OCI-LY7 (cell line): ENCODE results near the gene CRTC2. TPM values are rescaled to one million over a fixed set of nuclear protein-coding genes. Genes with fewer than 3 reads are reported as not detected.

ENCODE experiments used
- BruUV-seq: library from RNA; stranded (reverse); fragments of 400-500 nt; replicated peaks from 2 replicates; lab custom pipeline; 2021; lab: Mats Ljungman, UMichigan
- CTCF ChIA-PET: fragments of 300-600 bp; sonication (Branson Sonifier 250); formaldehyde crosslinking; loops from one replicate; lab custom pipeline; 2022; ENCODE audit warnings: antibody characterized with exemption; ENCODE audit not compliant: unreplicated experiment; lab: Charles Lee
- POLR2A ChIA-PET: fragments of 300-600 bp; sonication (Branson Sonifier 250); formaldehyde crosslinking; loops from one replicate; lab custom pipeline; 2022; ENCODE audit warnings: antibody characterized with exemption; lab: Charles Lee
- DNase-seq: peaks from one replicate; pipeline ENCODE4 v3.0.0-alpha.2; 2015; ENCODE audit warnings: low spot score
- H2AFZ ChIP-seq: fragments of 200-600 bp; sonication (generic), shearing (Covaris generic); 2 replicates; pipeline ENCODE4 v1.6.1; 2014; ENCODE audit warnings: mild to moderate bottlenecking, antibody characterized with exemption, low read length, moderate library complexity
- H3K27ac ChIP-seq: fragments of 200-600 bp; sonication (generic); 2 replicates; pipeline ENCODE4 v1.5.1; 2014; ENCODE audit warnings: mixed run types, low read depth, mild to moderate bottlenecking, moderate library complexity, low read length, inconsistent platforms; ENCODE audit not compliant: poor library complexity, severe bottlenecking
- H3K36me3 ChIP-seq: fragments of 200-600 bp; sonication (generic); 2 replicates; pipeline ENCODE4 v1.6.1; 2014; ENCODE audit warnings: mild to moderate bottlenecking, antibody characterized with exemption, low read length, moderate library complexity, mixed read lengths; ENCODE audit not compliant: insufficient read depth
- H3K4me1 ChIP-seq: fragments of 200-600 bp; sonication (generic); 2 replicates; pipeline ENCODE4 v1.5.1; 2014; ENCODE audit warnings: mild to moderate bottlenecking, low read length; ENCODE audit not compliant: insufficient read depth, poor library complexity, severe bottlenecking
- H3K4me2 ChIP-seq: fragments of 200-600 bp; sonication (generic); 2 replicates; pipeline ENCODE4 v1.6.1; 2014; ENCODE audit warnings: mild to moderate bottlenecking, low read length
- H3K4me3 ChIP-seq: fragments of 200-600 bp; sonication (generic); 2 replicates; pipeline ENCODE4 v1.5.1; 2014; ENCODE audit warnings: mild to moderate bottlenecking, low read depth, low read length; ENCODE audit not compliant: poor library complexity, severe bottlenecking
- H3K79me2 ChIP-seq: fragments of 200-600 bp; sonication (generic); 2 replicates; pipeline ENCODE4 v1.6.1; 2016; ENCODE audit warnings: low read depth, mild to moderate bottlenecking, low read length, moderate library complexity, mixed read lengths; ENCODE audit not compliant: insufficient read depth
- H3K9me2 ChIP-seq: fragments of 200-600 bp; sonication (generic); 2 replicates; pipeline ENCODE4 v1.6.1; 2016; ENCODE audit warnings: mild to moderate bottlenecking, low read length, mixed read lengths; ENCODE audit not compliant: insufficient read depth
- H3K9me3 ChIP-seq: fragments of 200-600 bp; sonication (generic); 2 replicates; pipeline ENCODE4 v1.6.1; 2014; ENCODE audit warnings: mild to moderate bottlenecking, mixed run types, low read length, mixed read lengths
- H4K20me1 ChIP-seq: fragments of 200-600 bp; sonication (generic); 2 replicates; pipeline ENCODE4 v1.6.1; 2014; ENCODE audit warnings: mild to moderate bottlenecking, antibody characterized with exemption, low read length, moderate library complexity, mixed read lengths; ENCODE audit not compliant: insufficient read depth
- CTCF ChIP-seq: fragments of 200-600 bp; sonication (generic); conservative IDR thresholded peaks from 2 replicates; pipeline ENCODE4 v1.5.1; 2014; ENCODE audit warnings: mild to moderate bottlenecking, antibody characterized with exemption, low read length, moderate library complexity, mixed read lengths
- EZH2phosphoT487 ChIP-seq: fragments of 200-600 bp; sonication (generic); IDR thresholded peaks from 2 replicates; pipeline ENCODE4 v1.6.1; 2018; ENCODE audit warnings: low read depth, borderline replicate concordance, mild to moderate bottlenecking, mixed run types, antibody characterized with exemption, low read length, moderate library complexity, mixed read lengths
- intact Hi-C: fragments of 100-400 bp; cut with micrococcal nuclease; formaldehyde crosslinking; loops from one replicate; pipeline ENCODE4 v1.10.0; 2022; ENCODE audit not compliant: unreplicated experiment
- total RNA-seq, 2 experiments: library from RNA; depleted of rRNA in 1 of 2; stranded (reverse); fragments of >200 nt in 1 of 2; shearing (Covaris generic) in 1 of 2; gene quantifications; 2 replicates each; pipeline ENCODE4 v1.2.3, GENCODE V29; 2014 to 2022

Gene CRTC2
- total RNA-seq, 2 experiments from 2014 or later: 15.6 to 65.6 TPM

GRCh38 chr1:153921080-153921802, 37.2 kb downstream of the CRTC2 start:
- H3K79me2 ChIP-seq: peaks cover 60% of the 10 kb centered on the region
- H3K4me3 ChIP-seq: peak overlapping the region; percentile 97
- DNase-seq: no peak
- peaks cover 37% of the 10 kb centered on the region for H3K36me3 ChIP-seq
- no peaks in the 10 kb centered on the region for H3K9me3 ChIP-seq
- peak overlapping the region; percentile 95 for H3K4me2 ChIP-seq
- POLR2A ChIA-PET: interaction anchor here (0.6 to 4.1 kb wide), 12 partner anchors 9 to 168 kb away, joined by 3 to 32 read pairs (median 4); partner anchors contain the start of genes CREB3L4, DENND4B, JTB and SLC39A1
- intact Hi-C loops: loop anchor here (2.0 to 5.0 kb wide), 3 partner anchors 66 to 116 kb away; partner anchors contain the start of gene RAB13
- peaks cover 25% of the 10 kb centered on the region; the same call in 1 of the 2 replicates for H4K20me1 ChIP-seq
- H3K27ac ChIP-seq: peak overlapping the region; percentile 90
- no peaks in the 10 kb centered on the region for H3K9me2 ChIP-seq
- TF ChIP-seq CTCF (no peak), EZH2phosphoT487 (no peak)
- no peak overlapping the region for H2AFZ ChIP-seq
- peaks cover 28% of the 10 kb centered on the region for H3K4me1 ChIP-seq
- CTCF ChIA-PET: interaction anchor here (0.9 kb wide), 1 partner anchor 66 kb away, joined by 5 read pairs; no protein-coding TSS in a partner anchor
- BruUV-seq: no TSS peak

- Histone ChIP-seq H2AFZ (no peak overlapping the region), H3K36me3 (peaks cover 47% of the 10 kb centered on the region), H3K9me2 (no peaks in the 10 kb centered on the region), H3K27ac (peak overlapping the region; percentile 90), H3K4me2 (peak overlapping the region; percentile 95), H3K4me3 (peak overlapping the region; percentile 97), H3K79me2 (peaks cover 71% of the 10 kb centered on the region), H3K4me1 (peaks cover 28% of the 10 kb centered on the region), H4K20me1 (peaks cover 25% of the 10 kb centered on the region; the same call in 1 of the 2 replicates), H3K9me3 (no peaks in the 10 kb centered on the region)
- TF ChIP-seq CTCF (peak; percentile 67), EZH2phosphoT487 (no peak)
- POLR2A ChIA-PET: interaction anchor here (0.5 to 2.7 kb wide), 6 partner anchors 10 to 92 kb away, joined by 4 to 13 read pairs (median 6); partner anchors contain the start of genes CREB3L4 and SLC39A1
- no TSS peak for BruUV-seq
- peak; percentile 58 for DNase-seq
- CTCF ChIA-PET: no interaction called here
- intact Hi-C loops: loop anchor here (1.0 to 5.0 kb wide), 4 partner anchors 67 to 115 kb away; partner anchors contain the start of gene RAB13
Measured at GRCh38 chr1:153919876-153920852, 38.2 kb downstream of the CRTC2 start.
